ENCODE data around the gene RC3H1. TPM values are rescaled to one million over a fixed set of nuclear protein-coding genes. Genes with fewer than 3 reads are reported as not detected.
A peak's percentile ranks its signal among the peaks of the same experiment; 100 is the strongest.

The RC3H1 gene
- total RNA-seq, 6 donors from 2014 or later = 19.0 to 40.9 (median 31.4) TPM

DNA sequence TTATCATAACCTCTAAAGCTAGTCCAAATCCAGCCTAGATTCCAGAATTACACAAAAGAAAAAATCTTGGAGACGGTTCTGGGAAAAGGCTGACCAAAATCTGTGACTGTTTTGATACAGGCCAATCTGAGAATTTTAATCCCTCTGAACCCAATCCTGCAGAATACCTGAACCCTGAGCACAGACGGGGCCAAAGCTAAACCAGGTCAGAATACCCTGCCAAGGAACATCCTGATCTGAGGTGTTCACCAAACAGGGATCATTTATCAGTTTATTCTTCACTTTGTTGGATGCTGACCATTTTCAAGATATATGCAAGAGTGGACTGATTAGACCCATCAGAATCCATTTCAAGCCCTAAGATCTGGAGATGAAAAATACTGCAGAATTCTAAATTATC lies 3.6 kb downstream of the RC3H1 start:
- Histone ChIP-seq H3K27me3 (no peaks in the 10 kb centered on the region), H3K9me3 (no peaks in the 10 kb centered on the region), H3K4me3 (no peak overlapping the region), H3K27ac (no peak overlapping the region), H3K4me1 (peaks cover 45 to 74% (median 50%) of the 10 kb centered on the region in 4 donors), H3K36me3 (no peaks in the 10 kb centered on the region)
- TF ChIP-seq POLR2AphosphoS5 (IDR thresholded peaks at IDR 0.05) = no peak
- no peak for TF ChIP-seq POLR2A (IDR thresholded peaks at IDR 0.05)
- TF ChIP-seq, protein P1, sequence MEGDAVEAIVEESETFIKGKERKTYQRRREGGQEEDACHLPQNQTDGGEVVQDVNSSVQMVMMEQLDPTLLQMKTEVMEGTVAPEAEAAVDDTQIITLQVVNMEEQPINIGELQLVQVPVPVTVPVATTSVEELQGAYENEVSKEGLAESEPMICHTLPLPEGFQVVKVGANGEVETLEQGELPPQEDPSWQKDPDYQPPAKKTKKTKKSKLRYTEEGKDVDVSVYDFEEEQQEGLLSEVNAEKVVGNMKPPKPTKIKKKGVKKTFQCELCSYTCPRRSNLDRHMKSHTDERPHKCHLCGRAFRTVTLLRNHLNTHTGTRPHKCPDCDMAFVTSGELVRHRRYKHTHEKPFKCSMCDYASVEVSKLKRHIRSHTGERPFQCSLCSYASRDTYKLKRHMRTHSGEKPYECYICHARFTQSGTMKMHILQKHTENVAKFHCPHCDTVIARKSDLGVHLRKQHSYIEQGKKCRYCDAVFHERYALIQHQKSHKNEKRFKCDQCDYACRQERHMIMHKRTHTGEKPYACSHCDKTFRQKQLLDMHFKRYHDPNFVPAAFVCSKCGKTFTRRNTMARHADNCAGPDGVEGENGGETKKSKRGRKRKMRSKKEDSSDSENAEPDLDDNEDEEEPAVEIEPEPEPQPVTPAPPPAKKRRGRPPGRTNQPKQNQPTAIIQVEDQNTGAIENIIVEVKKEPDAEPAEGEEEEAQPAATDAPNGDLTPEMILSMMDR (IDR thresholded peaks at IDR 0.05) = no peak
- no peak for TF ChIP-seq EP300 (IDR thresholded peaks at IDR 0.05)
- ATAC-seq (ENCODE audit: low FRiP score in 2 of 2) (no peak), DNase-seq (no peak)
- 66 to 74% methylated on average over 2 of the region's 2 CpGs for WGBS, 2 donors

DNA sequence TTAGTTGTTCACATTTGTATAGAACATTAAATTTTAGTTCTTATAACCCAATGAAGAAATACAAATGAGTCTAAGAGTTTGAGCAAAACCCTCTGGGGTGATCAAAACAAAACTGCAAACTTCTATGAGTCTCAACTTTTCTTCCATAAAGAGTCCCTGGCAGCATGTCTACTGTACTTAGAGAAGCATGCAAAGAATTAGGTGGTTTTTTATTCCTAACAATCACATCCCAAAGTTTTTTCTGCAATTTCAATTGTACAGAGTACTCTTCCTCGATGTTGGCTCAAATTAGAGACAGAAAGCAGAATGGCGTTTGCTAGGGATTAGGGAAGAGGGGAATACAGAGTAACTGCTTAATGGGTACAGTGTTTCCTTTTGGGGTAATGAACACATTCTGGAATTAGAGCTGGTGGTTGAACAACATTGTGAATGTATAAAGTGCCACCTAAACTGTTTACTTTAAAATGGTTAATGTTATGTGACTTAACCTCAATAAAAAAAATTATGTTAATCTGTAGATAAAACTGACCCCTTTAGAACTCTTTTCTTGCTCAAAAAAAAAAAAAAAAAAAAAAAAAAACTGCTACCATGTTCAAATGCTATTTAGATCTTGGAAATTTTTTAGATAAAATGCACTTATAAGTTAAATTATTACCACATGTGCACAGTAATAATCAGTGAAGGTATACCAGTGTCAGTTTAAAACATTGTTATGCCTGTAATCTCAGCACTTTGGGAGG lies 4.8 kb downstream of the RC3H1 start:
- ATAC-seq (ENCODE audit: low FRiP score in 2 of 2) (no peak), DNase-seq (no peak)
- H3K27me3 ChIP-seq = no peaks in the 10 kb centered on the region
- no peak overlapping the region for H3K4me3 ChIP-seq
- peaks cover 37 to 65% (median 42%) of the 10 kb centered on the region in 4 donors for H3K4me1 ChIP-seq
- TF ChIP-seq EP300 (IDR thresholded peaks at IDR 0.05) (no peak), POLR2A (IDR thresholded peaks at IDR 0.05) (no peak), POLR2AphosphoS5 (IDR thresholded peaks at IDR 0.05) (no peak)
- TF ChIP-seq, protein P1 (IDR thresholded peaks at IDR 0.05) = no peak
- H3K27ac ChIP-seq = no peak overlapping the region
- no peaks in the 10 kb centered on the region for H3K36me3 ChIP-seq
- no peaks in the 10 kb centered on the region for H3K9me3 ChIP-seq
- WGBS, 2 donors = 35 to 44% methylated on average over 2 of the region's 2 CpGs

DNA sequence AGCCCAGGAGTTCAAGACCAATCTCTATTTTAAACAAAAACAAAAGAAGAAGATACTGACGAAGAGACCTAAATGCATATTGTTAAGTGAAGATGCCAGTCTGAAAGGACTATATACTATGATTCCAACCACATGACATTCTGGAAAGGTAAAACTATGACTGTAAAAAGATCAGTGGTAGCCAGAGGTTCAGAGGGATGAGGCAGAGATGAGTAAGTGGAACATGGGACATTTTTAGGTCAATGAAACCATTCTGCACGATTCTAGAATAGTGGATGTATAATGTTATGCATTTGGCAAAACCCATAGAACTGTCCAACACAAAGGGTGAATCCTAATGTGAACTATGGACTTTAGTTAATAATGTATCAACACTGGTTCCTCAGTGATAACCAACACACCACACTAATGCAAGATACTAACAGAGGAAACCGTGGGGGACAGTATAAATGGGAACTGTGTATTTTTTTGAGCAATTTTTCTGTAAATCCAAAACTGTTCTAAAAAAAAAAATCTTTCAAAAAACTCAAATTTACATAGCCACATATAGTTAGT lies 8.2 kb downstream of the RC3H1 start:
- no peaks in the 10 kb centered on the region for H3K27me3 ChIP-seq
- H3K9me3 ChIP-seq = no peaks in the 10 kb centered on the region
- peaks cover 29 to 49% (median 34%) of the 10 kb centered on the region in 4 donors for H3K4me1 ChIP-seq
- no peak for ATAC-seq (ENCODE audit: low FRiP score in 2 of 2)
- TF ChIP-seq POLR2A (IDR thresholded peaks at IDR 0.05) (no peak), EP300 (IDR thresholded peaks at IDR 0.05) (no peak), POLR2AphosphoS5 (IDR thresholded peaks at IDR 0.05) (no peak)
- TF ChIP-seq, protein P1 (IDR thresholded peaks at IDR 0.05) = no peak
- DNase-seq = no peak
- 79 to 85% methylated on average over 3 of the region's 3 CpGs for WGBS, 2 donors
- no peak overlapping the region for H3K4me3 ChIP-seq
- H3K27ac ChIP-seq = no peak overlapping the region
- no peaks in the 10 kb centered on the region for H3K36me3 ChIP-seq

DNA sequence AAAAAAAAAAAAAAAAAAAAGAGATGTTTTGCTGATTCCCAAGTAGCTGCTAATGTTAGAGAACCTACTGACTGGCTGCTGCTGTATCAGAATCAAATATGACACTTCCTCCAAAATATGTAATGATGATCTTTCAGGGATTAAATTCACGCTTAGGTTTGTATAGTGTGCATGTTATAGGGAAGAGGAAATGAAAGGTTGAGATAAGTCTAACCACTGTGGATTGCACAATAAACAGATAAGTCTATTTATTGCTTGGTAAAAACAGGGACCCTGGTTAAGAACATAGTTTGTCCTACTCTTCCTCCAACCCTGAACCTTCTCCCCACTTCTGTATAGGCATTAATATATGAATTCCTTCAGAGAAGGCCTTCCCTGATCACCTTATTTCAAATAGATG lies 13.2 kb downstream of the RC3H1 start:
- no peak overlapping the region for H3K4me3 ChIP-seq
- H3K9me3 ChIP-seq = no peaks in the 10 kb centered on the region
- H3K4me1 ChIP-seq = peaks cover 16 to 26% (median 22%) of the 10 kb centered on the region in 4 donors
- no peak for DNase-seq
- TF ChIP-seq POLR2AphosphoS5 (IDR thresholded peaks at IDR 0.05) = no peak
- TF ChIP-seq, protein P1 (IDR thresholded peaks at IDR 0.05) = no peak
- TF ChIP-seq EP300 (IDR thresholded peaks at IDR 0.05) = no peak
- TF ChIP-seq POLR2A (IDR thresholded peaks at IDR 0.05) = no peak
- H3K27me3 ChIP-seq = no peaks in the 10 kb centered on the region
- ATAC-seq (ENCODE audit: low FRiP score in 2 of 2) = peak in 1 of 2 donors; percentile 41
- 55 to 60% methylated on average over 1 of the region's 1 CpG for WGBS, 2 donors
- no peaks in the 10 kb centered on the region for H3K36me3 ChIP-seq
- H3K27ac ChIP-seq = peak overlapping the region in 1 of 4 donors; percentile 28

Measured in upper lobe of left lung (tissue), 6 donors.